GM18861 (cell line): Measurements from ENCODE around the gene IRF9.

Experiments used
- ATAC-seq: cut with Tn5 transposase; IDR thresholded peaks from one replicate; pipeline ENCODE4 v1.9.1; 2021; ENCODE audit not compliant: unreplicated experiment

The IRF9 gene

DNA sequence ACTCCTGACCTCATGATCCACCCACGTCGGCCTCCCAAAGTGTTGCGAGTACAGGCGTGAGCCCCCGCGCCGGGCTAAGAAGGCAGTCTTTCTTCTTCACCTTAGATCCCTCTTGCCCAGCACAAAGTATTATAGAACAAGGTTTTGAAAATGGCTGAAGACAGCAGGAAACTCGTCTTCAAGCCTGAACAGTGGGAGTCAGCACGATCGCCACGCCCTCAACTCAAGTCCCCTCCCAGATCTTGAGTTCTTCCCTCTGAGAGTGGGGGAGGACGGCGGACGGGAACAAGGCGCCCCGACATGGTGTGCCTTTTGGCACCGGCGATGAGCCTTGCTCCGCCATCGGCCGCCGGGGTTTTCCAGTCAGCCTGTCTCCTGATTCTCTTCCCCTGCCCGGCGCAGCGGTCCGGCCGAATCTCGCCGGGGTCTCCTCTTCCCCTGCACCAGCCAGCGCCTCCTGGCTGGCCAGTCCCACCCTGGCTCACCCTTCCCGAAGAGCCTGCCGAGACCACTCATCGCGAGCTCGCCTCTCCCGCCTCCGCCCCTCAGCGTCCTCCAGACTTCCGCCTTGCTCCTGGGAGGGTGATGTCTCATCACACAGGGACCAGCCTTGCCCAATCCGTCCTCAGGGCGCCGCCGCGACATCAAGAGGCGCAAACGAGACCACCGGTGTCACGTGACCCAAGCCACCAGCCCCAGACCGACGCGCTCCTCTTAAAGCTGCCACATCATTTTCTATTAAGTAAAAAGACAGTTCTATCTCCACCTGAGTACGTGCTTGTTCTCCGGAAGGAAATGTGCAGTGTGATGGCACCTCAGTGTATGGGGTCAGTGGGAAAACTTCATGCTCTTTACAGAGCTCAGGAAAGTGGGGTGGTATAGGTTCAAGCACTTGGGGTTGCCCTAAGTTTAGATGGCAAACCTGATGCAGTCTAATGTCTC, 52.1 kb downstream of the IRF9 start, which contains the start of gene CHMP4A:
CHMP4A (minus strand) TSS at position 565 of the 942 bp plus-strand sequence; CDS start at position 516, 49 bp downstream.
- ATAC-seq, result peak; percentile 68

DNA sequence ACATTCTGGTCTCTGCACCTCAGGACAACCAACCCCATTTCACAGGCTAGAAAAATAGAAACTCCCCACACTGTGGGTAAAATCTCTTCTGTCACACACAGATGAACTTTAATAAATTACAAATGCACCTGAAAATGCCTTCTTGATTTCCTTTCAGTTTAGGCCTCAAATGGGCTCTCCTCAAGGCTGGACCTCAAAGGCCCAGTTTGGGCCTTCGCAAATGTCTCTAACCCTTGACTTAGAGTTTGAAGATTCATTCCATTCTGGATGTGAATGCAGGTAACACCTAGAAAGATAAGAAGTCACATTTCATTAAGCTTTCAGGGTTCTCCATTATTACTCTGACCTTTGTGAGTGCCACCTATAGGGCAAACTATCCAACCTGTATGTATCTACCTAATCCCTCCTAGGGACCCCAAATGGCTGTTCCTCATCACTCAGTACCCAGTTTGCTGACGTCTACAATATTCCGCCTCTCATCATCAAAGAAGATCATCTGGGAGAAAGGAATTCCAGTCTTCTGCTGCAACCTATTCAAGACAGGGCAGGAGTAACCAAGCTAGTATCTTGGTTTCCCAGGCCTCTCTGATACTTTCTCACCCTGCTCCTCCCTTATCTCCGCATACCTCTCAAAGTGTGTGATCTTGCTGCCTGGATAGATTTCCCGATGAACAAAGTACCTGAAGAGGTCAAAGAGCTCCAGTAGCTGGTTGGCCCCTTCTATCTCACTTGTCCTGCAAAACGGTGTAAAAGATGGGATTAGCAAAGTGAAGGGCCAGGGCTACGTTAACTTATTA, 53.0 kb downstream of the IRF9 start:
- no peak for ATAC-seq

DNA sequence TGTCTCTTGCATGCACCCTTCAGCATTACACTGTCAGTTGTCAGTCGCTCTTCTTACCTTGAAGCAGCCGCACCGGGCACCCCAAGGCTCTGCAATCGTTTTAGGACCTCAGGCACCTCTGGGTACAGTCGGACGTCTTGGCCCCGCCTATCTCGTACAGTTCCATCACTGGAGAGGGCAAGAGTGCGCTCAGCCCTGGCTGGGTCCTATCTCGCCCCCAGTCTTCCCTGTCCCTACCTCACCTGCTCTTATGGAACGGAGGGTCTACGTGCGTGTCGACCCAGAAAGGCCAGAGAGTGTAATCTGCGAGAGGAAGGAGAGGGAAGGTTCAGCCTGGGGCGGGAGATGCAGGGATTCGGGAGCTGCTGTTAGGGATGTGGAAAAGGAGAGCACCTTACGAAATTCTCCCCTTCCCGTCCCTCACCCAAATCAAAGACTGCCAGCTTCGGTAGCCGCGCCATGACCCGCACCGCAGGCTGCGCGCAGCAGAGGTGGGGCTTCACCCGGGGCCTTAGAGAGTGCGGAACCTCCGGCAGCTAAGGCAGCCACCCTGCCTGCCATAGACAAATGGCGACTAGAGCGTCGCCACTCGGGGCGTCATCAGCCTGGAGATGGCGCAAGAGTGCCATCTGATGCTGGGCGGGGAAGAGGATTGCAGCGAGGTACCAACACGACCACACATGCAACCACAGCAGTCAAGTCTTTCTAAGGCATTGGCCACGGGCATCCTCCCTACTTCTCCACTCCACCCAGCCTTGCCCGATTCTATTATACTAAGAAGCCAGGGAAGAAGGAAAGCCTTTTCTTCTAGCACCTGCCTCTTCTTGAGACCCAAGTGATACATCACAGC, 54.7 kb downstream of the IRF9 start, which contains the start of gene MDP1:
MDP1 (minus strand) TSS at position 572 of the 850 bp plus-strand sequence; CDS start at position 461, 111 bp downstream.
- ATAC-seq, result peak; percentile 61
